ENCODE measurements around the gene KLHDC10. TPM values are rescaled to one million over a fixed set of nuclear protein-coding genes. Genes with fewer than 3 reads are reported as not detected.

The KLHDC10 gene
- total and polyA plus RNA-seq, 2 of the 13 experiments (the other 11 are each of a cell fraction or from before 2014, with no cell fraction given) = 11.9 to 21.6 TPM

GRCh38 chr7:130153211-130153908 is 83.0 kb downstream of the KLHDC10 start (continued):
- TF ChIP-seq ZNF550 (CRISPR knock-in tag; IDR thresholded peaks at IDR 0.05; ENCODE audit: borderline replicate concordance) = no peak
- TF ChIP-seq ZNF740 (CRISPR knock-in tag; IDR thresholded peaks at IDR 0.05) = no peak
- TF ChIP-seq ZFX (CRISPR knock-in tag; IDR thresholded peaks at IDR 0.05; ENCODE audit: low read depth) = peak; percentile 50; the same call in 1 of the 2 replicates
- TF ChIP-seq ZBTB38 (CRISPR knock-in tag; IDR thresholded peaks at IDR 0.05) = 0 out of 2 replicates have a peak, but pooled peaks have one; percentile 6
- TF ChIP-seq GABPB1 (CRISPR knock-in tag; IDR thresholded peaks at IDR 0.05) = peak; percentile 23; the same call in 1 of the 2 replicates
- TF ChIP-seq UBTF (CRISPR knock-in tag; IDR thresholded peaks at IDR 0.05) = peak; percentile 44
- TF ChIP-seq ZNF687 (CRISPR knock-in tag; IDR thresholded peaks at IDR 0.05) = peak; percentile 57; the same call in 1 of the 2 replicates
